ENCODE measurements around the gene AHDC1.
A peak's percentile ranks its signal among the peaks of the same experiment; 100 is the strongest.

The AHDC1 gene

GRCh38 chr1:27507960-27508665 is 95.8 kb downstream of the AHDC1 start:
- no peak overlapping the region for H2AFZ ChIP-seq (ENCODE audit: low read depth, low read length)
- no peaks in the 10 kb centered on the region for H3K27me3 ChIP-seq (ENCODE audit: insufficient read depth, low read length, poor library complexity)
- no peak overlapping the region for H3K4me2 ChIP-seq (ENCODE audit: insufficient read depth, low read length)
- H3K4me3 ChIP-seq (ENCODE audit: low read depth in 1 of 2, low read length in 2 of 2), result no peak overlapping the region
- H3K4me1 ChIP-seq (ENCODE audit: insufficient read depth, low read length), result no peaks in the 10 kb centered on the region
- H3K27ac ChIP-seq (ENCODE audit: low read length), result no peak overlapping the region
- no peaks in the 10 kb centered on the region for H4K20me1 ChIP-seq (ENCODE audit: insufficient read depth, low read length)
- H3K9ac ChIP-seq (ENCODE audit: low read depth, low read length), result no peak overlapping the region
- no peaks in the 10 kb centered on the region for H3K9me3 ChIP-seq (ENCODE audit: insufficient read depth, low read length, severe bottlenecking)
- H3K36me3 ChIP-seq (ENCODE audit: insufficient read depth, low read length), result no peaks in the 10 kb centered on the region
- DNase-seq (no peak), ATAC-seq (ENCODE audit: insufficient read depth, low read depth) (no peak)
- TF ChIP-seq CTCF (IDR thresholded peaks at IDR 0.05; ENCODE audit: borderline replicate concordance, extremely low read depth, low read length, poor library complexity, severe bottlenecking) (peak; percentile 26), EZH2 (IDR thresholded peaks at IDR 0.05; ENCODE audit: borderline replicate concordance, low read depth, low read length, severe bottlenecking) (no peak)
- no peaks in the 10 kb centered on the region for H3K79me2 ChIP-seq (ENCODE audit: insufficient read depth, low read length)

GRCh38 chr1:27506703-27507102 is 97.2 kb downstream of the AHDC1 start:
- DNase-seq (no peak), ATAC-seq (ENCODE audit: insufficient read depth, low read depth) (no peak)
- H4K20me1 ChIP-seq (ENCODE audit: insufficient read depth, low read length), result no peaks in the 10 kb centered on the region
- H3K9ac ChIP-seq (ENCODE audit: low read depth, low read length), result no peak overlapping the region
- H3K79me2 ChIP-seq (ENCODE audit: insufficient read depth, low read length), result no peaks in the 10 kb centered on the region
- no peaks in the 10 kb centered on the region for H3K4me1 ChIP-seq (ENCODE audit: insufficient read depth, low read length)
- H3K36me3 ChIP-seq (ENCODE audit: insufficient read depth, low read length), result no peaks in the 10 kb centered on the region
- no peak overlapping the region for H2AFZ ChIP-seq (ENCODE audit: low read depth, low read length)
- no peak for TF ChIP-seq EZH2 (IDR thresholded peaks at IDR 0.05; ENCODE audit: borderline replicate concordance, low read depth, low read length, severe bottlenecking)
- no peak for TF ChIP-seq CTCF (IDR thresholded peaks at IDR 0.05; ENCODE audit: borderline replicate concordance, extremely low read depth, low read length, poor library complexity, severe bottlenecking)
- no peaks in the 10 kb centered on the region for H3K27me3 ChIP-seq (ENCODE audit: insufficient read depth, low read length, poor library complexity)
- H3K4me3 ChIP-seq (ENCODE audit: low read depth in 1 of 2, low read length in 2 of 2), result no peak overlapping the region
- no peak overlapping the region for H3K27ac ChIP-seq (ENCODE audit: low read length)
- no peaks in the 10 kb centered on the region for H3K9me3 ChIP-seq (ENCODE audit: insufficient read depth, low read length, severe bottlenecking)
- H3K4me2 ChIP-seq (ENCODE audit: insufficient read depth, low read length), result no peak overlapping the region

GRCh38 chr1:27505420-27505680 is 98.6 kb downstream of the AHDC1 start:
- no peaks in the 10 kb centered on the region for H3K9me3 ChIP-seq (ENCODE audit: insufficient read depth, low read length, severe bottlenecking)
- no peak for TF ChIP-seq EZH2 (IDR thresholded peaks at IDR 0.05; ENCODE audit: borderline replicate concordance, low read depth, low read length, severe bottlenecking)
- TF ChIP-seq CTCF (IDR thresholded peaks at IDR 0.05; ENCODE audit: borderline replicate concordance, extremely low read depth, low read length, poor library complexity, severe bottlenecking), result no peak
- no peaks in the 10 kb centered on the region for H3K27me3 ChIP-seq (ENCODE audit: insufficient read depth, low read length, poor library complexity)
- H3K36me3 ChIP-seq (ENCODE audit: insufficient read depth, low read length), result no peaks in the 10 kb centered on the region
- ATAC-seq (ENCODE audit: insufficient read depth, low read depth) (no peak), DNase-seq (no peak)
- H3K4me1 ChIP-seq (ENCODE audit: insufficient read depth, low read length), result no peaks in the 10 kb centered on the region
- no peak overlapping the region for H3K4me2 ChIP-seq (ENCODE audit: insufficient read depth, low read length)
- H3K27ac ChIP-seq (ENCODE audit: low read length), result no peak overlapping the region
- no peaks in the 10 kb centered on the region for H3K79me2 ChIP-seq (ENCODE audit: insufficient read depth, low read length)
- no peak overlapping the region for H3K4me3 ChIP-seq (ENCODE audit: low read depth in 1 of 2, low read length in 2 of 2)
- H2AFZ ChIP-seq (ENCODE audit: low read depth, low read length), result no peak overlapping the region
- H4K20me1 ChIP-seq (ENCODE audit: insufficient read depth, low read length), result no peaks in the 10 kb centered on the region
- no peak overlapping the region for H3K9ac ChIP-seq (ENCODE audit: low read depth, low read length)
